Esophagus (tissue), 2 donors: ENCODE measurements around the gene TPRX2. TPM values are rescaled to one million over a fixed set of nuclear protein-coding genes. Genes with fewer than 3 reads are reported as not detected.

ENCODE experiments used
- H3K27ac ChIP-seq, 2 donors: one replicate each; pipeline ENCODE4 v1.5.1; 2013; ENCODE audit warnings: low read depth in 2 of 2, mild to moderate bottlenecking in 2 of 2, inconsistent platforms in 1 of 2, low read length in 1 of 2, moderate library complexity in 1 of 2
- H3K27me3 ChIP-seq, 2 donors: one replicate each; pipeline ENCODE4 v1.6.1; 2013; ENCODE audit warnings: low read length in 2 of 2, control low read depth in 1 of 2, mild to moderate bottlenecking in 1 of 2; ENCODE audit not compliant: insufficient read depth in 2 of 2, control insufficient read depth in 1 of 2
- H3K36me3 ChIP-seq, 2 donors: one replicate each; pipeline ENCODE4 v1.6.1; 2013; ENCODE audit warnings: low read length in 1 of 2; ENCODE audit not compliant: control insufficient read depth in 2 of 2, insufficient read depth in 2 of 2
- H3K4me1 ChIP-seq, 2 donors: one replicate each; pipeline ENCODE4 v1.6.1; 2013; ENCODE audit warnings: low read length in 1 of 2; ENCODE audit not compliant: control insufficient read depth in 2 of 2, insufficient read depth in 2 of 2
- H3K4me3 ChIP-seq, 2 donors: one replicate each; pipeline ENCODE4 v1.5.1; 2013; ENCODE audit warnings: low read length in 2 of 2, mild to moderate bottlenecking in 2 of 2, low read depth in 1 of 2, moderate library complexity in 1 of 2
- H3K9me3 ChIP-seq, 2 donors: one replicate each; pipeline ENCODE4 v1.6.1; 2013; ENCODE audit warnings: mild to moderate bottlenecking in 2 of 2, low read depth in 1 of 2, low read length in 1 of 2, moderate library complexity in 1 of 2; ENCODE audit not compliant: control insufficient read depth in 2 of 2, insufficient read depth in 1 of 2
- whole genome bisulfite sequencing, 2 donors: extraction: QIAGEN DNeasy Blood & Tissue Kit; methylation state at CpG; one replicate each; pipeline ENCODE4 v1.1.7; 2013; 5-methylcytosine and 5-hydroxymethylcytosine counted together
- polyA plus RNA-seq, 2 donors: library from polyadenylated mRNA; stranded (reverse); fragments of 200-250 nt; gene quantifications; one replicate each; pipeline ENCODE4 v1.2.3, GENCODE V29; 2013
- donor health status: healthy with polysubstance abuse.
- donor health status: Bipolar disorder and iron deficiency.

The TPRX2 gene
- polyA plus RNA-seq, 2 donors, result not detected

DNA sequence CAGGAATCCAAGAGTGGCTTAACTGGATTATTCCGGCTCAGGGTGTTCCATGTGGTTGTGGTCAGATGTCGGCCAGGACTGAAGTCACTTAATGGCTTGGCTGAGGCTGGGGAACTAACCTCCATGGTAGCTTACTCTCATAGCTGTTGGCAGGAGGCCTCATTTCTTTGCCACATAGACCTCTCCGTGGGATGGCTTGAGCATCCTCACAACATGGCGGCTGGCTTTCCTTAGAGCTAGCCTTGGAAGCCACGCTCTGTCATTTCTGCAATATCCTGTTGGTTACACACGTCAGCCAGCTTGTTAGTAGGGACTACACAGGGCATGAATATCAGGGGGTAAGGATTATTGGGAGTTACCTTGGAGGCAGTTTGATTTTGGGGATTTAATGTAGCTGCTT, 32.2 kb upstream of the TPRX2 start:
- peaks cover 0 to 2% of the 10 kb centered on the region in 2 donors for H3K27me3 ChIP-seq
- peaks cover 2 to 4% of the 10 kb centered on the region in 2 donors for H3K9me3 ChIP-seq
- no peak overlapping the region for H3K27ac ChIP-seq
- WGBS, 2 donors, result 89 to 91% methylated on average over 6 of the region's 6 CpGs
- no peaks in the 10 kb centered on the region for H3K4me1 ChIP-seq
- H3K36me3 ChIP-seq, result no peaks in the 10 kb centered on the region
- H3K4me3 ChIP-seq, result no peak overlapping the region

DNA sequence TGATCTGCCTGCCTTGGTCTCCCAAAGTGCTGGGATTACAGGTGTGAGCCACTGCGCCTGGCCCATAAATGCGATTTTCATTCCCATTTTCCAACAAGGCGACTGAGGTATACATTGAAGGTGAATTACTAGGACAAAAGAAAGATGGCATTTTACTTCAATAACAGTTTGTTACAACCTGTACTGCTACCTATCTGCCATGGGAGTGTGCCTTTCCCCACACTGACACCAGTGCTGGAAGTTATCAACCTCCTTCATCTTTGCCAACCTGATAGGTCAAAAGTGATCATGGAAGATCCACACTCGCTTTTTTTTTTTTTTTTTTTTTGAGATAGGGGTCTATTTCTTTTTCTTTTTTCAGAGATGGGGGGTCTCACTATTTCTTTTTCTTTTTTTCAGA, 26.3 kb upstream of the TPRX2 start:
- Histone ChIP-seq H3K27ac (no peak overlapping the region), H3K9me3 (no peaks in the 10 kb centered on the region), H3K4me3 (no peak overlapping the region), H3K27me3 (no peaks in the 10 kb centered on the region), H3K4me1 (no peaks in the 10 kb centered on the region), H3K36me3 (no peaks in the 10 kb centered on the region)
- 84 to 89% methylated on average over 4 of the region's 4 CpGs for WGBS, 2 donors

DNA sequence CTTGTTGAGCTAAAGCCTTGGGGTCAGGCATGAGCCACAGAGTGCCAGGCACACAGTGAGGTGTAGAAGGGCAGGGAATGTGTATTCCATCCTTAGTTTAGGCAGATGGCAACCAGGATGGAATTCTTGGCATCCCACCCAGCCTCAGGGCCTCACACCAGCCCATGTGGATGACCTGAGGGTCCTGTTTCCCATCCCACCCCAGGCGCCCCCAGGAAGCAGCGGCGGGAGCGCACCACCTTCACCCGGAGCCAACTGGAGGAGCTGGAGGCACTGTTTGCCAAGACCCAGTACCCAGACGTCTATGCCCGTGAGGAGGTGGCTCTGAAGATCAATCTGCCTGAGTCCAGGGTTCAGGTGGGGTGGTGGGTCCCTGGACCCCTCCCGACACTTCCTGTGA, 23.0 kb upstream of the TPRX2 start:
- Histone ChIP-seq H3K27me3 (no peaks in the 10 kb centered on the region), H3K4me1 (no peaks in the 10 kb centered on the region), H3K9me3 (no peaks in the 10 kb centered on the region), H3K36me3 (no peaks in the 10 kb centered on the region), H3K27ac (no peak overlapping the region), H3K4me3 (no peak overlapping the region)
- WGBS, 2 donors, result 69 to 72% methylated on average over 8 of the region's 8 CpGs

DNA sequence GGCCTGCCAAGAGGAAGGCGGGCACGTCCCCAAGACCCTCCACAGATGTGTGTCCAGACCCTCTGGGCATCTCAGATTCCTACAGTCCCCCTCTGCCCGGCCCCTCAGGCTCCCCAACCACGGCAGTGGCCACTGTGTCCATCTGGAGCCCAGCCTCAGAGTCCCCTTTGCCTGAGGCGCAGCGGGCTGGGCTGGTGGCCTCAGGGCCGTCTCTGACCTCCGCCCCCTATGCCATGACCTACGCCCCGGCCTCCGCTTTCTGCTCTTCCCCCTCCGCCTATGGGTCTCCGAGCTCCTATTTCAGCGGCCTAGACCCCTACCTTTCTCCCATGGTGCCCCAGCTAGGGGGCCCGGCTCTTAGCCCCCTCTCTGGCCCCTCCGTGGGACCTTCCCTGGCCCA, 19.6 kb upstream of the TPRX2 start:
- Histone ChIP-seq H3K36me3 (no peaks in the 10 kb centered on the region), H3K4me3 (no peak overlapping the region), H3K27me3 (no peaks in the 10 kb centered on the region), H3K27ac (no peak overlapping the region), H3K4me1 (no peaks in the 10 kb centered on the region), H3K9me3 (no peaks in the 10 kb centered on the region)
- WGBS, 2 donors, result 66 to 73% methylated on average over 16 of the region's 16 CpGs

DNA sequence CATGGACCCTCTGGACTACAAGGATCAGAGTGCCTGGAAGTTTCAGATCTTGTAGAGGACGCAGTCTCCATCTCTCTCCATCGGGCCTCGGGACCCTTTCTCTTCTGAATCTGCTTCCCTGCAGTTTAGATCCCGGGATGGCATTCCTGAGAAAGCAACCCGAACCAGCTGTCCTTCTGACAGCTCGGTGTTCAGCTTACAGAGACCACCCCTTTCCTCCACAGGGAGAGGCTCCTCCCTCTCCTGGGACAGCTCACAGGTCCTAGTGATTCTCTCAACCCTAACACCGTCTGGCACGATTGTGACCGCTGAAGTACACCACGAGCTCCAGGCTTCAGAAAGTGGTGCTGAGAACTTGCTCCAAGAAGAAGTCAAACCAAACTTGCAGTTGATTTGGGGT, 19.1 kb upstream of the TPRX2 start:
- no peaks in the 10 kb centered on the region for H3K9me3 ChIP-seq
- H3K4me3 ChIP-seq, result no peak overlapping the region
- H3K4me1 ChIP-seq, result no peaks in the 10 kb centered on the region
- H3K27ac ChIP-seq, result no peak overlapping the region
- no peaks in the 10 kb centered on the region for H3K36me3 ChIP-seq
- H3K27me3 ChIP-seq, result no peaks in the 10 kb centered on the region
- 19 to 25% methylated on average over 10 of the region's 10 CpGs for WGBS, 2 donors

DNA sequence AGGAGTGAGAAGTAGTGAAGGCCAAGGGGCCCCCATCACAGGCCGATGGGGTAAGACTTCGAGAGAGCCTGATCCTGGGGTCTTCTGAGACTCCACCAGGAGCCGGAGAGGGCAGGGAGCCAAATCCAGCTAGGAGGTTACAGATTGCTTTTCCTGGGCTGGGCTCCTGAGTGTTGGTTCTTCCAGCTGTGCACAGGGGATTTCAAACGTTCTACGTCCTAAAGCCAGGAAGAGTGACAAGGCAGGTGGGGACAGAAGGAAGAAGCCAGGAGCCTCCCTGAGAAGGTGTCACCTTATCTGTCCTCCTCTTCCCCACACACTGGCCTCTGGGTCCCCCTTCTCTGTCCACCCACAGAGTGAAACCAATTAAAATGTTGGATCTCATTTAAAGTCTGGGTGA, 16.1 kb upstream of the TPRX2 start:
- no peaks in the 10 kb centered on the region for H3K9me3 ChIP-seq
- H3K4me1 ChIP-seq, result no peaks in the 10 kb centered on the region
- 63% methylated on average over 5 of the region's 5 CpGs for WGBS, 2 donors
- H3K27ac ChIP-seq, result no peak overlapping the region
- no peaks in the 10 kb centered on the region for H3K27me3 ChIP-seq
- no peaks in the 10 kb centered on the region for H3K36me3 ChIP-seq
- no peak overlapping the region for H3K4me3 ChIP-seq

DNA sequence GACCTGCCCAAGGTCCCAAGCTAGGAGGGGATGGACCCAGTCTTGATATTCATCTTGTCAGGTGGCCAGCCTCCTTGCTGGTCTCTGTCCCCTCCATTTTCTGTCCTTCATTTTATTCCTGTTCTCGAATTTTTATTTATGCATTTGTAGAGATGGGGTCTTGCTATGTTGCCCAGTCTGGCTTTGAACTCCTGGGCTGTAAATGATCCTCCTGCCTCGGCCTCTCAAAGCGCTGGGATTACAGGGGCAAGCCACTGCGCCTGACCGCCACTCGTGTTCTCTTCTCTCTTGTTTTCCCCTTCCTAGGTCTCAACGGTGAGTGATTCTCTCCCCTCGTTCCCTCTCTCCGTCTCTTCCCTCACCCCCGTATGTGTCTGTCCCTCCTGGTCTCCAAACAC, 10.6 kb upstream of the TPRX2 start:
- Histone ChIP-seq H3K36me3 (no peaks in the 10 kb centered on the region), H3K9me3 (no peaks in the 10 kb centered on the region), H3K27me3 (peaks cover 0 to 2% of the 10 kb centered on the region in 2 donors), H3K4me3 (no peak overlapping the region), H3K27ac (no peak overlapping the region), H3K4me1 (peaks cover 0 to 2% of the 10 kb centered on the region in 2 donors)
- 50 to 52% methylated on average over 10 of the region's 10 CpGs for WGBS, 2 donors

DNA sequence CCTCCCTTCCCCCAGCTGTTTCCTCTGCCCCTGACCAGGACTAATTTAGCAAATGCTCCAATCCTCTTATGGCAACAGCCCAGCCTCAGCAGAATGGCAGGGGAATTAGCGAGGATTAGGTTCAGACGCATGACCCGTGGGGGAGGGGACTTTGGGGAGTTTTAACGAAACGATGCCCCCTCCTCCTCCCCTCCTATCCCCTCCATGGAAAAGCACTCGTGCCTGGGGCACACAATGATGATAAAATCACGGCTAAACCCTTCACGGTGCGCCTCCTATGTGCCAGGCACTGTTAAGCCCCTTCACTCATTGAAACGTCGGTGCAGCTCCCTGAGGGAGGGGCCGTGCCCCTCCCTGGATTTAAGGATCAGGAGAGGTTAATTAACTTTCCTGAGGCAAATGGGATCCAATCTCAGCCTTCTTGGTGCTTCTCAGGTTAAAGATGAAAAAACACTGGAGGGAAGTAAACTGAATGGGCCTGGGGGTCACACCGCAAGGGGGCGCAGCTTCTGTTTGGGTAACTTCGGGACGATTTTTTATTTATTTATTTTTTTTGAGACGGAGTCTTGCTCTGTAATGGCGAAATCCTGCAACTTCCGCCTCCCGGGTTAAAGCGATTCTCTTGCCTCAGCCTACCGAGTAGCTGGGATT, 10.1 kb upstream of the TPRX2 start:
- 4 to 5% methylated on average over 22 of the region's 22 CpGs for WGBS, 2 donors
- no peak overlapping the region for H3K27ac ChIP-seq
- H3K36me3 ChIP-seq, result no peaks in the 10 kb centered on the region
- H3K4me1 ChIP-seq, result peaks cover 0 to 2% of the 10 kb centered on the region in 2 donors
- no peaks in the 10 kb centered on the region for H3K9me3 ChIP-seq
- peaks cover 0 to 2% of the 10 kb centered on the region in 2 donors for H3K27me3 ChIP-seq
- H3K4me3 ChIP-seq, result no peak overlapping the region

DNA sequence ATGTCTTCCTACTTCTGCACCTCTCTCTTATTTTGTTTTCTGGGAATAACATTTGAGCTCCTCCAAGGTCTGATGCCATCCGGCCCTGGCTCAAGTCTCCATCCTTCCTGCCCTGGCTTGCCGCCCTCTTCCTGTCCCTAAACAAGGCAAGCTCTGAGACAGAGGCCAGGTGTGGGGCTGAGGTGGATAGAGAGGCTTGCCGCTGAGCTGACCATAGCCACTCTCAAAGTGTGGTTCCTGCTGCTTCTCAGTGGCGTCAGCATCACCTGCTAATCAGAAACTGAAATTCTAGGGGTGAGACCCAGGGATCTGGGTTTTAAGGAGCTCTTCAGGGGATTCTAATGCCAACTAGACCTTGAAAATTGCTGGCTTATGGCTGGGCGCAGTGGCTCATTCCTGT, 6.0 kb upstream of the TPRX2 start:
- no peaks in the 10 kb centered on the region for H3K9me3 ChIP-seq
- H3K4me3 ChIP-seq, result no peak overlapping the region
- 67 to 69% methylated on average over 5 of the region's 5 CpGs for WGBS, 2 donors
- H3K36me3 ChIP-seq, result no peaks in the 10 kb centered on the region
- H3K4me1 ChIP-seq, result peaks cover 0 to 2% of the 10 kb centered on the region in 2 donors
- peaks cover 0 to 2% of the 10 kb centered on the region in 2 donors for H3K27me3 ChIP-seq
- H3K27ac ChIP-seq, result no peak overlapping the region

DNA sequence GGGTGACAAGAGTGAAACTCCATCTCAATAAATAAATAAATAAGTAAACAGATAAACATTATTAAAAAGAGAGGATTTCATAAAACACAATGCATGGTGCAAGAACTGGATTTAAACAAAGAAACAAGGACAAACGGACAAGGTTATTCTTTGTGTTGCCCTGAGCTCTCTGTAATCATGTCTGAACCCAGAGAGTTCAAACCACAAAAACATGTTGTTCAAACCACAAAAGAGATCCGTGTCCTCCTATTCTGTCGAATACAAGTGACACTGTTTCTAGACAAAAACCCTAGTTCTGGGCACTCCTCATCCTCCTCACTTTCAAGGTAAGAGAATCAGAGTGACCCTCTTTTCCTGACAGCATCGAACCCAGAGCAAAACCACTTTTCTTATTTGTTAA, 4.6 kb upstream of the TPRX2 start:
- WGBS, 2 donors, result 59 to 62% methylated on average over 4 of the region's 4 CpGs
- Histone ChIP-seq H3K9me3 (no peaks in the 10 kb centered on the region), H3K27me3 (peaks cover 0 to 2% of the 10 kb centered on the region in 2 donors), H3K4me1 (peaks cover 0 to 2% of the 10 kb centered on the region in 2 donors), H3K4me3 (no peak overlapping the region), H3K27ac (no peak overlapping the region), H3K36me3 (no peaks in the 10 kb centered on the region)
